ENCODE data around the gene MAMDC4.
"Not testable (repeated sequence)": the region's sequence is repeated elsewhere in the genome, so short reads cannot be mapped to it uniquely, and the experiment has no call there.

MAMDC4 gene

DNA sequence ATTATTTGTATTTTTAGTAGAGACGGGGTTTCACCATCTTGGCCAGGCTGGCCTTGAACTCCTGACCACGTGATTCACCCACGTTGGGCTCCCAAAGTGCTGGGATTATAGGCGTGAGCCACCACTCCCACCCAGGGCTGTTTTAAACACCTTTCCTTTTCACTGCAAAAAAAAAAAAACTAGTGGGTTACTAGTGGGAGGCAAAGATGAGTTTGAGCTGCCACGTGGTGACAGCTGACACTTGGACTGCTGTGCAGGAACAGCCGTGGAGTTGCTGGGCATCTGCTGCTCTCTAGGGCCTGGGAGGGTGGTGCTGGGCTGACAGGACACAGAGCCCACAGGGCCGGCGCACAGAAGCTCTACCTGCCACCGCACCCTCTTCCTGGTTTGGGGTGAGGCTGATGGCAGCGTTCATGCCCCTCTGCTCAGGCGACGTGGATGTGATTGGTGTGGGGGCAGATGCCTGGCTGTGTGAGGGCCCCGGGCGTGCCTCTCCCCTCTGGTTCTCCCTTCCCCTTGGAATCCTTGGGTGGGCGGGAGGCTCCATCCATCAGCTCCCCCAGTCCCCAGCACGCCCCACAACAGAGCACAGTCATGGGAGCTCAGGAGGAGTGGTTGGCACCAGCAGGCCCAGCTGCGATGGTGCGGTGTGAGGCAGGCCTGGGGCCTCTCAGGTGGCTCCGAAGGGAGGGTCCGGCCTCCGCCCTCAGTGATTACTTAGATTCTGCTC is 27.5 kb upstream of the MAMDC4 start:
- no peak for FAIRE-seq
- no peak for DNase-seq (ENCODE audit: insufficient read length, low spot score)

- DNase-seq (ENCODE audit: insufficient read length, low spot score), result no peak
- no peak for FAIRE-seq
These were observed 26.6 kb upstream of the MAMDC4 start for GRCh38 chr9:136825295-136826187.

GRCh38 chr9:136826188-136826541 is 26.0 kb upstream of the MAMDC4 start:
- FAIRE-seq, result no peak

GRCh38 chr9:136826703-136827582 is 25.2 kb upstream of the MAMDC4 start:
- FAIRE-seq (no peak), DNase-seq (ENCODE audit: insufficient read length, low spot score) (no peak)

More at GRCh38 chr9:136826188-136826541, 26.0 kb upstream of the MAMDC4 start:
- DNase-seq (ENCODE audit: insufficient read length, low spot score), result no peak

GRCh38 chr9:136827794-136828473 is 24.2 kb upstream of the MAMDC4 start:
- DNase-seq (ENCODE audit: insufficient read length, low spot score), result no peak
- no peak for FAIRE-seq

- FAIRE-seq, result no peak
These were observed 23.5 kb upstream of the MAMDC4 start for GRCh38 chr9:136828474-136829140.

DNA sequence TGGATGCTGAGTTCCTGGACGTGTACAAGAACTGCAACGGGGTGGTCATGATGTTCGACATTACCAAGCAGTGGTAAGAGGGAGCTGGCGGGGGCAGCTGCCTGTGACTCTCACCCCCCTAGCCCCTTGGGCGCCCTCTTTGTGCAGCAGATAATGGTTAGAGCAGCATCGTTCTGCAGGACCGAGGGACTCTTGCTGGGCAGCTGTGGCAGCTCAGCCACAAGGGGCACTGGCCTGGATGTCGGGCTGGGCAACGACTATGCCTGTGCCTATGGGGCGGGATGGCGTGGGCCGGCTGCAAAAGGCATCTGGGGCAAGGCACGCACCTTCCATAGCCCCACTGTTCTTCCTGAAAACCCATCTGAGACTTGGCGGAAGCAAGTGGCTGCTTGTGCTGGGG is 22.7 kb upstream of the MAMDC4 start:
- FAIRE-seq (no peak), DNase-seq (ENCODE audit: insufficient read length, low spot score) (no peak)

More at GRCh38 chr9:136828474-136829140, 23.5 kb upstream of the MAMDC4 start:
- DNase-seq (ENCODE audit: insufficient read length, low spot score), result no peak

- DNase-seq (ENCODE audit: insufficient read length, low spot score) (no peak), FAIRE-seq (no peak)
These were observed 21.9 kb upstream of the MAMDC4 start for GRCh38 chr9:136829981-136830885.

- no peak for FAIRE-seq
- DNase-seq (ENCODE audit: insufficient read length, low spot score), result no peak
These were observed 21.0 kb upstream of the MAMDC4 start for GRCh38 chr9:136831002-136831719.

DNA sequence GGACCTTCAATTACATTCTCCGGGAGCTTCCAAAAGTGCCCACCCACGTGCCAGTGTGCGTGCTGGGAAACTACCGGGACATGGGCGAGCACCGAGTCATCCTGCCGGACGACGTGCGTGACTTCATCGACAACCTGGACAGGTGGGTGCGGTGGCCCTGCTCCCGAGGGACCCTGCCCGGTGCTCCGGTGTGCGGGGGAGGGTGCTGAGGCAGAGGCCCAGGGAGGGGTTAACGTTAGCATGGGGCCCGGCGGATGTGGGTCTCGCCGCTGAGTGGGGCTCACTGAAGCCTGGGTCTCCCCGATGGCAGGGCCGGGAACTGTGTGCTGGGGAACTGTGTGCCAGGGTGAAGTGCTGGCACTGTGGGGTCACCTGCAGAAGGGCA is 20.4 kb upstream of the MAMDC4 start:
- FAIRE-seq (no peak), DNase-seq (ENCODE audit: insufficient read length, low spot score) (no peak)

- DNase-seq (ENCODE audit: insufficient read length, low spot score) (no peak), FAIRE-seq (no peak)
These were observed 19.6 kb upstream of the MAMDC4 start for GRCh38 chr9:136832581-136832980.

DNA sequence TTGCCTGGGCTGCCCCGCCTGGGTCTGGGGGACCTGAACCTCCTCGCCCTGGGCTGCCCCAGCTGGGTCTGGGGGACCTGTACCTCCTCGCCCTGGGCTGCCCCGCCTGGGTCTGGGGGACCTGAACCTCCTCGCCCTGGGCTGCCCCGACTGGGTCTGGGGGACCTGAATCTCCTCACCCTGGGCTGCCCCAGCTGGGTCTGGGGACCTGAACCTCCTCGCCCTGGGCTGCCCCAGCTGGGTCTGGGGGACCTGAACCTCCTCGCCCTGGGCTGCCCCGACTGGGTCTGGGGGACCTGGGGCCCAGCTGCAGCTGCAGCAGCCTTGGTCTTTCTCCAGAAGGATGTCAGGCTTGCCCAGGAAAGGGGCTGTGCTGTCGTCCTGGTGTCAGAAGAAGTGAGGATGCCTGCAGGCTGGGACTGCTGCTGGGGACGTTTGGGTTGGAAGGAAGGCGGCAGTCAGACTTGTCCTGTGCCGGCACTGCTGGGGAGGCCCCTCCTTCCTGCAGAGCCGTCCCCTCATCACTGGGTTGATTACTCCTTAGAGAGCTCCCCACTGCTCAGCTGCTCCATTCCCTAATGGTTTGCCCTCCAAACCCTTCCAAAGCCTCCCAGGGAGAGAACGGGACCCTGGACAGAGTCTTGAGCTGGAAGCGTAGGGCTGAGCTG is 18.6 kb upstream of the MAMDC4 start:
- not testable (repeated sequence) for FAIRE-seq; DNase-seq (ENCODE audit: insufficient read length, low spot score)

GRCh38 chr9:136835162-136835931 is 16.8 kb upstream of the MAMDC4 start:
- FAIRE-seq, result no peak
- no peak for DNase-seq (ENCODE audit: insufficient read length, low spot score)

- no peak for FAIRE-seq
These were observed 15.9 kb upstream of the MAMDC4 start for GRCh38 chr9:136835932-136836904.

DNA sequence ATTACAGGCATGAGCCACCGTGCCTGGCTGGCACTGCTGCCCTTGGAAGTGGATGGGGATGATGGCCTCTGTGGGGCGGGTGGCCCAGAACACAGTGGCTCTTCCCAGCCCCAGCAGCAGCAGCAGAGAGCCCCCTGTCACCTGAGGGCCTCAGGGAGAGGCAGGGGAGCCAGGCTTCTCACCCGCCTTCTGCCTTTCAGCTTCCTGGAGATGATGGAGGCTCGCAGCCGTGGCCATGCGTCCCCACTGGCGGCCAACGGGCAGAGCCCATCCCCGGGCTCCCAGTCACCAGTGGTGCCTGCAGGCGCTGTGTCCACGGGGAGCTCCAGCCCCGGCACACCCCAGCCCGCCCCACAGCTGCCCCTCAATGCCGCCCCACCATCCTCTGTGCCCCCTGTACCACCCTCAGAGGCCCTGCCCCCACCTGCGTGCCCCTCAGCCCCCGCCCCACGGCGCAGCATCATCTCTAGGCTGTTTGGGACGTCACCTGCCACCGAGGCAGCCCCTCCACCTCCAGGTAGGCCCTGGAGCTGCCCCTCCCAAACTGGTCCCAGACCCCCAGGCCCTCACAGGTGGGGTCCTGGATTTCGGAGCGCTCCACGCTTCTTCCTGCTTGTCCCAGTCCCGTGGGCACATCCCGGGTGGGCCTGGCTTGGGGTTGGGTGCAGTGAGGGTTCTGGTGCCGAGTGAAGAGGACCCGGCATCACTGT is 14.8 kb upstream of the MAMDC4 start:
- FAIRE-seq, result no peak
- DNase-seq (ENCODE audit: insufficient read length, low spot score), result no peak

More at GRCh38 chr9:136835932-136836904, 15.9 kb upstream of the MAMDC4 start:
- DNase-seq (ENCODE audit: insufficient read length, low spot score), result no peak

Measured in GM19239 (cell line).